ENCODE measurements around the gene STAG2. TPM values are rescaled to one million over a fixed set of nuclear protein-coding genes. Genes with fewer than 3 reads are reported as not detected.
"Not testable (repeated sequence)": the region's sequence is repeated elsewhere in the genome, so short reads cannot be mapped to it uniquely, and the experiment has no call there.

The STAG2 gene
- total RNA-seq, 4 donors from 2014 or later, result 54.6 to 89.3 (median 63.6) TPM

- TF ChIP-seq POLR2A (IDR thresholded peaks at IDR 0.05) (no peak), CTCF (IDR thresholded peaks at IDR 0.05) (no peak)
- intact Hi-C loops (cut with DNase I; ENCODE audit: low total_unique reads), result no loop called here
- no peak for DNase-seq (ENCODE audit: low spot score in 2 of 2)
- no peak overlapping the region for H3K4me3 ChIP-seq (ENCODE audit: low read depth, poor library complexity, severe bottlenecking)
- WGBS, 2 donors, result 66 to 88% methylated on average over 1 of the region's 1 CpG
Observed at GRCh38 chrX:124042042-124042441, 80.5 kb downstream of the STAG2 start.

- WGBS, 2 donors, result 68 to 86% methylated on average over 4 of the region's 4 CpGs
- no peak for TF ChIP-seq POLR2A (IDR thresholded peaks at IDR 0.05)
- TF ChIP-seq CTCF (IDR thresholded peaks at IDR 0.05), result no peak
- intact Hi-C loops (cut with DNase I; ENCODE audit: low total_unique reads), result no loop called here
- no peak overlapping the region for H3K4me3 ChIP-seq (ENCODE audit: low read depth, poor library complexity, severe bottlenecking)
- DNase-seq (ENCODE audit: low spot score in 2 of 2), result no peak
Observed at GRCh38 chrX:124045109-124045508, 83.6 kb downstream of the STAG2 start.

- H3K4me3 ChIP-seq (ENCODE audit: low read depth, poor library complexity, severe bottlenecking); DNase-seq (ENCODE audit: low spot score in 2 of 2); intact Hi-C loops (cut with DNase I; ENCODE audit: low total_unique reads): not testable (repeated sequence)
- WGBS, 2 donors, result 73 to 94% methylated on average over 5 to 6 of the region's 6 CpGs
Observed at GRCh38 chrX:124084417-124084816, 122.9 kb downstream of the STAG2 start.

GRCh38 chrX:124085063-124085462, 123.6 kb downstream of the STAG2 start:
- TF ChIP-seq POLR2A (IDR thresholded peaks at IDR 0.05), result no peak
- no peak for TF ChIP-seq CTCF (IDR thresholded peaks at IDR 0.05)
- WGBS, 2 donors, result 78 to 94% methylated on average over 2 of the region's 2 CpGs
- intact Hi-C loops (cut with DNase I; ENCODE audit: low total_unique reads), result no loop called here

GRCh38 chrX:124086411-124086810, 124.9 kb downstream of the STAG2 start:
- H3K4me3 ChIP-seq (ENCODE audit: low read depth, poor library complexity, severe bottlenecking), result no peak overlapping the region
- TF ChIP-seq POLR2A (IDR thresholded peaks at IDR 0.05) (no peak), CTCF (IDR thresholded peaks at IDR 0.05) (no peak)
- intact Hi-C loops (cut with DNase I; ENCODE audit: low total_unique reads), result no loop called here
- WGBS, 2 donors, result 77 to 84% methylated on average over 7 of the region's 7 CpGs
- no peak for DNase-seq (ENCODE audit: low spot score in 2 of 2)

More at GRCh38 chrX:124085063-124085462, 123.6 kb downstream of the STAG2 start:
- DNase-seq (ENCODE audit: low spot score in 2 of 2), result no peak
- no peak overlapping the region for H3K4me3 ChIP-seq (ENCODE audit: low read depth, poor library complexity, severe bottlenecking)

GRCh38 chrX:124087000-124087746, 125.7 kb downstream of the STAG2 start:
- no peak for TF ChIP-seq POLR2A (IDR thresholded peaks at IDR 0.05)
- no peak for TF ChIP-seq CTCF (IDR thresholded peaks at IDR 0.05)
- H3K4me3 ChIP-seq (ENCODE audit: low read depth, poor library complexity, severe bottlenecking), result no peak overlapping the region
- 72 to 76% methylated on average over 6 of the region's 6 CpGs for WGBS, 2 donors
- DNase-seq (ENCODE audit: low spot score in 2 of 2), result no peak
- intact Hi-C loops (cut with DNase I; ENCODE audit: low total_unique reads), result no loop called here

Data from lower leg skin (tissue), 4 donors.